GM12878 (cell line): ENCODE data around the gene ACOT6. TPM values are rescaled to one million over a fixed set of nuclear protein-coding genes. Genes with fewer than 3 reads are reported as not detected.

Source experiments
- ATAC-seq: fragments of 200-7000 bp; cut with Tn5 transposase; 3 replicates; pipeline ENCODE4 v1.9.1; 2020; ENCODE audit warnings: mild to moderate bottlenecking, moderate library complexity
- BruUV-seq: library from RNA; stranded (reverse); fragments of 400-500 nt; replicated peaks from 2 replicates; lab custom pipeline; 2021; lab: Mats Ljungman, UMichigan
- CTCF ChIA-PET: fragments of 300-600 bp; sonication (Branson Sonifier 250); formaldehyde crosslinking; extraction: SDS; loops from one replicate; lab custom pipeline; 2021; ENCODE audit warnings: inconsistent platforms; lab: Yijun Ruan, JAX
- POLR2A ChIA-PET: fragments of 350-600 bp; formaldehyde crosslinking; extraction: SDS; loops from one replicate; lab custom pipeline; 2021; ENCODE audit warnings: inconsistent platforms; lab: Charles Lee
- RAD21 ChIA-PET: fragments of 300-600 bp; sonication (Branson Sonifier 250); formaldehyde crosslinking; loops from one replicate; lab custom pipeline; 2023; ENCODE audit warnings: antibody characterized with exemption; ENCODE audit not compliant: unreplicated experiment; lab: Charles Lee
- SMC1A ChIA-PET: fragments of 300-600 bp; sonication (Branson Sonifier 250); formaldehyde crosslinking; loops from one replicate; lab custom pipeline; 2023; ENCODE audit not compliant: unreplicated experiment, uncharacterized antibody; lab: Charles Lee
- DNase-seq: peaks from one replicate; pipeline ENCODE4 v3.0.0-alpha.2; 2011; ENCODE audit warnings: low read depth, low spot score
- FAIRE-seq: peaks from 3 replicates; lab custom pipeline; 2011; peaks lifted over from hg19 to GRCh38; lab: Jason Lieb, UNC
- H2AFZ ChIP-seq: 2 replicates; pipeline ENCODE4 v1.6.0; 2011; ENCODE audit warnings: low read depth, low read length, control low read depth; ENCODE audit not compliant: control insufficient read depth
- H3K27ac ChIP-seq: 2 replicates; pipeline ENCODE4 v1.5.1; 2011; ENCODE audit warnings: control low read depth; ENCODE audit not compliant: control insufficient read depth, insufficient read depth
- H3K27me3 ChIP-seq, 2 experiments: replicated peaks in 1 of 2; 2 replicates each; pipeline versions ENCODE4 v1.6.0 to v1.6.1; 2011; ENCODE audit warnings: low read length in 1 of 2; ENCODE audit not compliant: control insufficient read depth in 2 of 2, insufficient read depth in 2 of 2
- H3K36me3 ChIP-seq, 2 experiments: 2 replicates each; pipeline ENCODE4 v1.5.1; 2011; ENCODE audit warnings: low read length in 1 of 2; ENCODE audit not compliant: control insufficient read depth in 2 of 2, insufficient read depth in 2 of 2
- H3K4me1 ChIP-seq: 2 replicates; pipeline ENCODE4 v1.6.1; 2011; ENCODE audit warnings: mild to moderate bottlenecking, low read length, moderate library complexity, mixed read lengths; ENCODE audit not compliant: control insufficient read depth, insufficient read depth
- H3K4me2 ChIP-seq: 2 replicates; pipeline ENCODE4 v1.6.0; 2011; ENCODE audit warnings: control low read depth; ENCODE audit not compliant: control insufficient read depth, insufficient read depth
- H3K4me3 ChIP-seq: fragments of 200-600 bp; sonication (generic); 2 replicates; pipeline ENCODE4 v1.5.1; 2016
- H3K79me2 ChIP-seq: 2 replicates; pipeline ENCODE4 v1.6.0; 2011; ENCODE audit warnings: low read length; ENCODE audit not compliant: control insufficient read depth, insufficient read depth
- H3K9ac ChIP-seq: 2 replicates; pipeline ENCODE4 v1.8.0; 2011; ENCODE audit warnings: low read length, control low read depth, mixed read lengths; ENCODE audit not compliant: control insufficient read depth, insufficient read depth
- H3K9me3 ChIP-seq: replicated peaks from 3 replicates; pipeline ENCODE4 v1.5.1; 2011; ENCODE audit warnings: mild to moderate bottlenecking, low read length; ENCODE audit not compliant: control insufficient read depth, insufficient read depth
- H4K20me1 ChIP-seq: 2 replicates; pipeline ENCODE4 v1.6.0; 2011; ENCODE audit not compliant: control insufficient read depth, insufficient read depth
- BCL11A ChIP-seq: IDR thresholded peaks from 2 replicates; pipeline ENCODE4 v1.6.1; 2011; ENCODE audit warnings: low read depth, low read length
- BRCA1 ChIP-seq: IDR thresholded peaks from 2 replicates; pipeline ENCODE4 v1.6.1; 2011; ENCODE audit warnings: low read depth, low read length, improper control_type of control experiment
- CBX3 ChIP-seq: fragments of 200-600 bp; sonication (generic); IDR thresholded peaks from 2 replicates; pipeline ENCODE4 v1.6.1; 2016; ENCODE audit warnings: low read depth, borderline replicate concordance
- EZH2 ChIP-seq: IDR thresholded peaks from 2 replicates; pipeline ENCODE4 v1.6.1; 2012; ENCODE audit warnings: low read depth, mild to moderate bottlenecking, control low read depth, inconsistent platforms, low read length, borderline replicate concordance; ENCODE audit not compliant: control insufficient read depth
- FOXK2 ChIP-seq: fragments of 450-650 bp; IDR thresholded peaks from 2 replicates; pipeline ENCODE4 v1.6.1; 2017; ENCODE audit warnings: mild to moderate bottlenecking, moderate library complexity
- GABPA ChIP-seq: IDR thresholded peaks from 2 replicates; pipeline ENCODE4 v1.6.1; 2014; ENCODE audit warnings: antibody characterized with exemption, low read depth, mild to moderate bottlenecking, inconsistent platforms
- LARP7 ChIP-seq: fragments of 450-650 bp; IDR thresholded peaks from 2 replicates; pipeline ENCODE4 v1.6.1; 2017; ENCODE audit warnings: mild to moderate bottlenecking
- PBX3 ChIP-seq: IDR thresholded peaks from 2 replicates; pipeline ENCODE4 v1.6.1; 2011; ENCODE audit warnings: mild to moderate bottlenecking, low read depth, low read length, moderate library complexity; ENCODE audit not compliant: insufficient replicate concordance
- RFX5 ChIP-seq: IDR thresholded peaks from 2 replicates; pipeline ENCODE4 v1.6.1; 2011; ENCODE audit warnings: low read depth, low read length, improper control_type of control experiment
- SREBF2 ChIP-seq: IDR thresholded peaks from 2 replicates; pipeline ENCODE4 v1.6.1; 2012; ENCODE audit warnings: mild to moderate bottlenecking, low read length
- TARDBP ChIP-seq: IDR thresholded peaks from 2 replicates; pipeline ENCODE4 v1.6.1; 2016; ENCODE audit warnings: borderline replicate concordance
- TBL1XR1 ChIP-seq: IDR thresholded peaks from 2 replicates; pipeline ENCODE4 v1.6.1; 2012; ENCODE audit warnings: low read depth, low read length, improper control_type of control experiment
- YY1 ChIP-seq: IDR thresholded peaks from 2 replicates; pipeline ENCODE4 v1.6.1; 2011; ENCODE audit warnings: low read depth, mild to moderate bottlenecking, low read length
- WGBS: methylation state at CpG from one replicate; pipeline ENCODE4 v1.1.6; 2016; ENCODE audit warnings: low lambda C conversion rate; ENCODE audit not compliant: insufficient replicate concordance, insufficient coverage; ENCODE audit errors: missing lambda C conversion rate; 5-methylcytosine and 5-hydroxymethylcytosine counted together
- in situ Hi-C: fragments of 300-500 bp; cut with MboI; formaldehyde crosslinking; loops from 9 replicates; pipeline ENCODE4 v1.14.3; 2018; ENCODE audit warnings: mixed read lengths
- intact Hi-C: fragments of 100-400 bp; cut with micrococcal nuclease; formaldehyde crosslinking; loops from one replicate; pipeline ENCODE4 v1.14.2; 2022; ENCODE audit not compliant: unreplicated experiment
- polyA plus RNA-seq, 11 experiments: library from polyadenylated mRNA; depleted of rRNA in 4 of 11; unstranded in 6 of 11; stranded (reverse) in 5 of 11; fragments of >200 nt; fragmentation: Nextera tagmentation in 4 of 11; fragmentation: Illumina TruSeq in 1 of 11; extraction: Ambion mirVana in 4 of 11; extraction: Trizol in 1 of 11; gene quantifications; 1 replicate in 1 of 11; 2 replicates in 10 of 11; pipeline versions ENCODE4 v1.2.1 to v1.2.3, GENCODE V29; 2011 to 2016; ENCODE audit warnings: inconsistent platforms in 2 of 11, missing spikeins in 2 of 11, low read depth in 1 of 11
- total RNA-seq, 4 experiments: library from RNA; depleted of rRNA in 3 of 4; stranded (reverse); fragments of >200 nt in 3 of 4; fragmentation: Illumina TruSeq in 1 of 4; extraction: Trizol in 1 of 4; gene quantifications; 2 replicates each; pipeline versions ENCODE4 v1.2.1 to v1.2.3, GENCODE V29; 2013 to 2021
- TF ChIP-seq, protein P1 (sequence below): IDR thresholded peaks from 2 replicates; pipeline ENCODE4 v1.6.1; 2012; ENCODE audit warnings: mild to moderate bottlenecking, low read depth, low read length
- TF ChIP-seq, protein P2 (sequence below): IDR thresholded peaks from 2 replicates; pipeline ENCODE4 v1.6.1; 2012; ENCODE audit warnings: low read depth, low read length, improper control_type of control experiment
- TF ChIP-seq, protein P3 (sequence below): fragments of 450-650 bp; IDR thresholded peaks from 2 replicates; pipeline ENCODE4 v1.6.1; 2017; ENCODE audit warnings: mild to moderate bottlenecking, moderate library complexity

The ACOT6 gene
- total and polyA plus RNA-seq, 10 of the 15 experiments (the other 5 are each of a cell fraction or from before 2014, with no cell fraction given), result not detected

- POLR2A ChIA-PET, result no interaction called here
- TF ChIP-seq FOXK2 (no peak), BRCA1 (no peak), RFX5 (no peak), CBX3 (no peak), TBL1XR1 (no peak), EZH2 (no peak), SREBF2 (no peak), PBX3 (no peak), TARDBP (no peak), LARP7 (no peak), YY1 (no peak), BCL11A (no peak), GABPA (no peak)
- TF ChIP-seq, protein P1, sequence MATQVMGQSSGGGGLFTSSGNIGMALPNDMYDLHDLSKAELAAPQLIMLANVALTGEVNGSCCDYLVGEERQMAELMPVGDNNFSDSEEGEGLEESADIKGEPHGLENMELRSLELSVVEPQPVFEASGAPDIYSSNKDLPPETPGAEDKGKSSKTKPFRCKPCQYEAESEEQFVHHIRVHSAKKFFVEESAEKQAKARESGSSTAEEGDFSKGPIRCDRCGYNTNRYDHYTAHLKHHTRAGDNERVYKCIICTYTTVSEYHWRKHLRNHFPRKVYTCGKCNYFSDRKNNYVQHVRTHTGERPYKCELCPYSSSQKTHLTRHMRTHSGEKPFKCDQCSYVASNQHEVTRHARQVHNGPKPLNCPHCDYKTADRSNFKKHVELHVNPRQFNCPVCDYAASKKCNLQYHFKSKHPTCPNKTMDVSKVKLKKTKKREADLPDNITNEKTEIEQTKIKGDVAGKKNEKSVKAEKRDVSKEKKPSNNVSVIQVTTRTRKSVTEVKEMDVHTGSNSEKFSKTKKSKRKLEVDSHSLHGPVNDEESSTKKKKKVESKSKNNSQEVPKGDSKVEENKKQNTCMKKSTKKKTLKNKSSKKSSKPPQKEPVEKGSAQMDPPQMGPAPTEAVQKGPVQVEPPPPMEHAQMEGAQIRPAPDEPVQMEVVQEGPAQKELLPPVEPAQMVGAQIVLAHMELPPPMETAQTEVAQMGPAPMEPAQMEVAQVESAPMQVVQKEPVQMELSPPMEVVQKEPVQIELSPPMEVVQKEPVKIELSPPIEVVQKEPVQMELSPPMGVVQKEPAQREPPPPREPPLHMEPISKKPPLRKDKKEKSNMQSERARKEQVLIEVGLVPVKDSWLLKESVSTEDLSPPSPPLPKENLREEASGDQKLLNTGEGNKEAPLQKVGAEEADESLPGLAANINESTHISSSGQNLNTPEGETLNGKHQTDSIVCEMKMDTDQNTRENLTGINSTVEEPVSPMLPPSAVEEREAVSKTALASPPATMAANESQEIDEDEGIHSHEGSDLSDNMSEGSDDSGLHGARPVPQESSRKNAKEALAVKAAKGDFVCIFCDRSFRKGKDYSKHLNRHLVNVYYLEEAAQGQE, result no peak
- TF ChIP-seq, protein P2, sequence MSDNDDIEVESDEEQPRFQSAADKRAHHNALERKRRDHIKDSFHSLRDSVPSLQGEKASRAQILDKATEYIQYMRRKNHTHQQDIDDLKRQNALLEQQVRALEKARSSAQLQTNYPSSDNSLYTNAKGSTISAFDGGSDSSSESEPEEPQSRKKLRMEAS, result no peak
- TF ChIP-seq, protein P3, sequence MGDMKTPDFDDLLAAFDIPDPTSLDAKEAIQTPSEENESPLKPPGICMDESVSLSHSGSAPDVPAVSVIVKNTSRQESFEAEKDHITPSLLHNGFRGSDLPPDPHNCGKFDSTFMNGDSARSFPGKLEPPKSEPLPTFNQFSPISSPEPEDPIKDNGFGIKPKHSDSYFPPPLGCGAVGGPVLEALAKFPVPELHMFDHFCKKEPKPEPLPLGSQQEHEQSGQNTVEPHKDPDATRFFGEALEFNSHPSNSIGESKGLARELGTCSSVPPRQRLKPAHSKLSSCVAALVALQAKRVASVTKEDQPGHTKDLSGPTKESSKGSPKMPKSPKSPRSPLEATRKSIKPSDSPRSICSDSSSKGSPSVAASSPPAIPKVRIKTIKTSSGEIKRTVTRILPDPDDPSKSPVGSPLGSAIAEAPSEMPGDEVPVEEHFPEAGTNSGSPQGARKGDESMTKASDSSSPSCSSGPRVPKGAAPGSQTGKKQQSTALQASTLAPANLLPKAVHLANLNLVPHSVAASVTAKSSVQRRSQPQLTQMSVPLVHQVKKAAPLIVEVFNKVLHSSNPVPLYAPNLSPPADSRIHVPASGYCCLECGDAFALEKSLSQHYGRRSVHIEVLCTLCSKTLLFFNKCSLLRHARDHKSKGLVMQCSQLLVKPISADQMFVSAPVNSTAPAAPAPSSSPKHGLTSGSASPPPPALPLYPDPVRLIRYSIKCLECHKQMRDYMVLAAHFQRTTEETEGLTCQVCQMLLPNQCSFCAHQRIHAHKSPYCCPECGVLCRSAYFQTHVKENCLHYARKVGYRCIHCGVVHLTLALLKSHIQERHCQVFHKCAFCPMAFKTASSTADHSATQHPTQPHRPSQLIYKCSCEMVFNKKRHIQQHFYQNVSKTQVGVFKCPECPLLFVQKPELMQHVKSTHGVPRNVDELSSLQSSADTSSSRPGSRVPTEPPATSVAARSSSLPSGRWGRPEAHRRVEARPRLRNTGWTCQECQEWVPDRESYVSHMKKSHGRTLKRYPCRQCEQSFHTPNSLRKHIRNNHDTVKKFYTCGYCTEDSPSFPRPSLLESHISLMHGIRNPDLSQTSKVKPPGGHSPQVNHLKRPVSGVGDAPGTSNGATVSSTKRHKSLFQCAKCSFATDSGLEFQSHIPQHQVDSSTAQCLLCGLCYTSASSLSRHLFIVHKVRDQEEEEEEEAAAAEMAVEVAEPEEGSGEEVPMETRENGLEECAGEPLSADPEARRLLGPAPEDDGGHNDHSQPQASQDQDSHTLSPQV, result no peak
- intact Hi-C loops, result no loop called here
- Histone ChIP-seq H3K9me3 (no peaks in the 10 kb centered on the region), H3K9ac (peak overlapping the region; percentile 73; the same call in 1 of the 2 replicates), H3K27ac (no peak overlapping the region), H3K4me1 (no peaks in the 10 kb centered on the region), H3K79me2 (no peaks in the 10 kb centered on the region), H4K20me1 (no peaks in the 10 kb centered on the region), H3K4me3 (peak overlapping the region; percentile 91), H2AFZ (peak overlapping the region; percentile 83), H3K4me2 (peak overlapping the region; percentile 69), H3K27me3 (no peaks in the 10 kb centered on the region), H3K36me3 (no peaks in the 10 kb centered on the region)
- DNase-seq (no peak), ATAC-seq (no peak; the same call in 2 of the 3 replicates), FAIRE-seq (no peak)
- RAD21 ChIA-PET, result interaction anchor here (1.0 to 1.9 kb wide), 2 partner anchors 19 to 66 kb away, joined by 3 to 5 read pairs; no protein-coding TSS in a partner anchor
- BruUV-seq, result no TSS peak
- CTCF ChIA-PET, result interaction anchor here (1.3 to 2.8 kb wide), 3 partner anchors 12 to 142 kb away, joined by 3 to 11 read pairs (median 5); no protein-coding TSS in a partner anchor
- in situ Hi-C loops, result no loop called here
- SMC1A ChIA-PET, result interaction anchor here (0.8 to 1.3 kb wide), 6 partner anchors 11 to 243 kb away, joined by 3 to 4 read pairs (median 3); no protein-coding TSS in a partner anchor
- 2% methylated on average over 7 of the region's 7 CpGs for WGBS
These were observed 32.9 kb downstream of the ACOT6 start for GRCh38 chr14:73645248-73645610.
